ENCODE results near the gene RPL10. TPM values are rescaled to one million over a fixed set of nuclear protein-coding genes. Genes with fewer than 3 reads are reported as not detected.

RPL10 gene
- total RNA-seq, 4 donors from 2014 or later = 3,899 to 6,066 (median 5,720) TPM

DNA sequence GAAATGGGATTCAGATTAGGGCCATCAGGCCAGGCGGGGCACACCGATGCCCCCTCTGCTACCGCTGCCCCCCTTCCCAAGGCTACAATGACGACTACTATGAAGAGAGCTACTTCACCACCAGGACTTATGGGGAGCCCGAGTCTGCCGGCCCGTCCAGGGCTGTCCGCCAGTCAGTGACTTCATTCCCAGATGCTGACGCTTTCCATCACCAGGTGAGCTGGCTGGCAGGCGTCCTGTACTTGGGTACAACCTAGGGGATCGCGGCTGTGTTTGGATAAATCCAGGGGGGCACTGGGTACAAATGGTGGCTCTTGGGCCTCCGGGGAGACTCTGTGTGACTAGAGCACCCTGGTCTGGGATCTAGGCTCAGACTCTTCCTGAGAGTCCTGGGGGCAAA, 18.0 kb upstream of the RPL10 start:
- peak overlapping the region; percentile 61 to 84 (median 68) for H3K4me3 ChIP-seq
- peaks cover 4 to 10% of the 10 kb centered on the region in 2 donors for H3K4me1 ChIP-seq
- no peaks in the 10 kb centered on the region for H3K27me3 ChIP-seq
- DNase-seq (no peak), ATAC-seq (no peak)
- in situ Hi-C loops (cut with MboI; ENCODE audit: low sequenced_read_pairs in 4 of 4) (no loop called here), intact Hi-C loops (cut with DNase I; ENCODE audit: low total_unique reads) (no loop called here)
- no peaks in the 10 kb centered on the region for H3K36me3 ChIP-seq
- no peaks in the 10 kb centered on the region for H3K9me3 ChIP-seq
- peak overlapping the region; percentile 83 to 96 (median 96) for H3K27ac ChIP-seq
- TF ChIP-seq POLR2A (IDR thresholded peaks at IDR 0.05) = no peak
- TF ChIP-seq, protein P1, sequence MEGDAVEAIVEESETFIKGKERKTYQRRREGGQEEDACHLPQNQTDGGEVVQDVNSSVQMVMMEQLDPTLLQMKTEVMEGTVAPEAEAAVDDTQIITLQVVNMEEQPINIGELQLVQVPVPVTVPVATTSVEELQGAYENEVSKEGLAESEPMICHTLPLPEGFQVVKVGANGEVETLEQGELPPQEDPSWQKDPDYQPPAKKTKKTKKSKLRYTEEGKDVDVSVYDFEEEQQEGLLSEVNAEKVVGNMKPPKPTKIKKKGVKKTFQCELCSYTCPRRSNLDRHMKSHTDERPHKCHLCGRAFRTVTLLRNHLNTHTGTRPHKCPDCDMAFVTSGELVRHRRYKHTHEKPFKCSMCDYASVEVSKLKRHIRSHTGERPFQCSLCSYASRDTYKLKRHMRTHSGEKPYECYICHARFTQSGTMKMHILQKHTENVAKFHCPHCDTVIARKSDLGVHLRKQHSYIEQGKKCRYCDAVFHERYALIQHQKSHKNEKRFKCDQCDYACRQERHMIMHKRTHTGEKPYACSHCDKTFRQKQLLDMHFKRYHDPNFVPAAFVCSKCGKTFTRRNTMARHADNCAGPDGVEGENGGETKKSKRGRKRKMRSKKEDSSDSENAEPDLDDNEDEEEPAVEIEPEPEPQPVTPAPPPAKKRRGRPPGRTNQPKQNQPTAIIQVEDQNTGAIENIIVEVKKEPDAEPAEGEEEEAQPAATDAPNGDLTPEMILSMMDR (IDR thresholded peaks at IDR 0.05 in 4 of 5, conservative IDR thresholded peaks at IDR 0.05 in 1 of 5) = no peak

DNA sequence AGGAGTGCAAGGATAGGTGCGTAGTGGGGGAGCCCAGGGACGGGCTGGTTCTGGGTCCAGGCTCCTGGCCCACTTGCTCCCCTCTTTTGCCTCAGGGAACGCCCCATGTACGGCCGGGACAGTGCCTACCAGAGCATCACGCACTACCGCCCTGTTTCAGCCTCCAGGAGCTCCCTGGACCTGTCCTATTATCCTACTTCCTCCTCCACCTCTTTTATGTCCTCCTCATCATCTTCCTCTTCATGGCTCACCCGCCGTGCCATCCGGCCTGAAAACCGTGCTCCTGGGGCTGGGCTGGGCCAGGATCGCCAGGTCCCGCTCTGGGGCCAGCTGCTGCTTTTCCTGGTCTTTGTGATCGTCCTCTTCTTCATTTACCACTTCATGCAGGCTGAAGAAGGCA, 17.4 kb upstream of the RPL10 start:
- H3K36me3 ChIP-seq = no peaks in the 10 kb centered on the region
- intact Hi-C loops (cut with DNase I; ENCODE audit: low total_unique reads) (no loop called here), in situ Hi-C loops (cut with MboI; ENCODE audit: low sequenced_read_pairs in 4 of 4) (no loop called here)
- H3K4me1 ChIP-seq = peaks cover 4 to 10% of the 10 kb centered on the region in 2 donors
- no peaks in the 10 kb centered on the region for H3K9me3 ChIP-seq
- ATAC-seq (no peak), DNase-seq (no peak)
- peak overlapping the region; percentile 83 to 96 (median 96) for H3K27ac ChIP-seq
- no peaks in the 10 kb centered on the region for H3K27me3 ChIP-seq
- TF ChIP-seq, protein P1 (IDR thresholded peaks at IDR 0.05 in 4 of 5, conservative IDR thresholded peaks at IDR 0.05 in 1 of 5) = no peak
- TF ChIP-seq POLR2A (IDR thresholded peaks at IDR 0.05) = no peak
- no peak overlapping the region for H3K4me3 ChIP-seq

DNA sequence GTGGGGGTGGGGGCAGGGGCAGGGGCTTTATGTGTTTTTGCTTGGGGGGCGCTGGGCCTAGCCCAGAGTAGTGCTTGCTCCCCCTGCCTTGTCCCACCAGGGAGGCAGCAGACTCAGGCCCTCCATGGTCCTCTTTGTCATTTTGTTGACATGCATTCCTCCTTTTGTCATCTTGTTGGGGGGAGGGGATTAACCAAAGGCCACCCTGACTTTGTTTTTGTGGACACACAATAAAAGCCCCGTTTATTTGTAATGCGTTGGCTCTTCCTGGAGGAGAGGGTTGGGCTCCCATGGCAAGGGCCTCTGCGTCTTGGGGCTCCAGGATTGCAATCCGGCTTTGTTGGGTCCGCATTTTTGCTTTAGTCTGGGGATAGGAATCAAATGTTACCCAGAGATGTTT, 16.9 kb upstream of the RPL10 start:
- peaks cover 4 to 10% of the 10 kb centered on the region in 2 donors for H3K4me1 ChIP-seq
- TF ChIP-seq POLR2A (IDR thresholded peaks at IDR 0.05) = no peak
- TF ChIP-seq, protein P1 (IDR thresholded peaks at IDR 0.05 in 4 of 5, conservative IDR thresholded peaks at IDR 0.05 in 1 of 5) = no peak
- intact Hi-C loops (cut with DNase I; ENCODE audit: low total_unique reads) = no loop called here
- H3K36me3 ChIP-seq = no peaks in the 10 kb centered on the region
- in situ Hi-C loops (cut with MboI; ENCODE audit: low sequenced_read_pairs in 4 of 4) = no loop called here
- ATAC-seq (no peak), DNase-seq (no peak)
- H3K27me3 ChIP-seq = no peaks in the 10 kb centered on the region
- peak overlapping the region in 1 of 4 donors; percentile 83 for H3K27ac ChIP-seq
- H3K9me3 ChIP-seq = no peaks in the 10 kb centered on the region
- no peak overlapping the region for H3K4me3 ChIP-seq

DNA sequence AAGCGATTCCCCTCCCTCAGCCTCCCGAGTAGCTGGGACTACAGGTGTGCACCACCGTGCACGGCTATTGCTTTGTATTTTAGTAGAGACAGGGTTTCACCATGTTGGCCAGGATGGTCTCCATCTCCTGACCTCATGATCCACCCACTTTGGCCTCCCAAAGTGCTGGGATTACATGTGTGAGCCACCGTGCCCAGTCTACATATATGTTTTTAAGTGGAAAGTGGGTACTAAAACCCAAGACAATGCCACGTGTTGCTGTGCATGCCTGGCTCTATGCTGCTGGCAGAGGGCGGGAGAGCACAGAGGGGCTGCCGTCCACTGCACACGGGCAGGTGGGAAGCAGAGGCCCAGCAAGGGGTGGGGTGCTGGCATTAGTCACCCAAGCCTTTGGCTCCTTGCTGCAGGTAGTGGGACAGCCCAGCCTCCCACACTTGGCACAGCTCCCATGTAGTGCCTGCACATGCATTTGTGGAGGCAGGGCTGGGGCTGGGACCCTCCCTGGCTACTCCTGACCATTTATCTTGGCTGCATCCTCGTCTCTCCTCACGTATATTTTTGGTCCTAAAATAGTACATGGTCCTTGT, 15.6 kb upstream of the RPL10 start:
- Histone ChIP-seq H3K4me1 (peaks cover 4 to 10% of the 10 kb centered on the region in 2 donors), H3K27me3 (no peaks in the 10 kb centered on the region), H3K9me3 (no peaks in the 10 kb centered on the region), H3K36me3 (no peaks in the 10 kb centered on the region), H3K27ac (no peak overlapping the region), H3K4me3 (no peak overlapping the region)
- TF ChIP-seq POLR2A (IDR thresholded peaks at IDR 0.05) = no peak
- TF ChIP-seq, protein P1 (IDR thresholded peaks at IDR 0.05 in 4 of 5, conservative IDR thresholded peaks at IDR 0.05 in 1 of 5) = no peak
- DNase-seq = no peak
- in situ Hi-C loops (cut with MboI; ENCODE audit: low sequenced_read_pairs in 4 of 4) = no loop called here
- ATAC-seq = no peak
- intact Hi-C loops (cut with DNase I; ENCODE audit: low total_unique reads) = no loop called here
